ENCODE measurements around the gene SAMD8.

DNA sequence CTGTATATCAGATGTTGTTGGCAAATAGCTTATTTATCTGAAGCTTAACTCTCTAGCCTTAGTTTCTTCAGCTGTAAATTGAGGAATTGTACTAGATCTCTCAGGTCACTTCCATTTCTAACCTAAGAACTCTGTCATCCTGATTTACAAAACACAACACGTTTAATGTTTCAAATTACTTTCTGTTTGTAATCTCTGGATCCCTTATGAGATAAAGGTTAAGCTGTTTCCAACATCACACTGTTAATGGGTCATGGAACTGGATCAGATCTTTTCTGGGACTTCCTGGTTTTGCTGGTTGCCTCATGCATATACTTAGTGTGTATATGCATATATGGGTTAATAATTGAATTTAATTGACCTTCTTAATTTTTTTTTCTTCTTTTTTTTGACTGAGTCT lies 9.9 kb downstream of the SAMD8 start:
- no peak for TF ChIP-seq POLR2AphosphoS5 (IDR thresholded peaks at IDR 0.05; ENCODE audit: low read depth, low read length)
- TF ChIP-seq, protein P1, sequence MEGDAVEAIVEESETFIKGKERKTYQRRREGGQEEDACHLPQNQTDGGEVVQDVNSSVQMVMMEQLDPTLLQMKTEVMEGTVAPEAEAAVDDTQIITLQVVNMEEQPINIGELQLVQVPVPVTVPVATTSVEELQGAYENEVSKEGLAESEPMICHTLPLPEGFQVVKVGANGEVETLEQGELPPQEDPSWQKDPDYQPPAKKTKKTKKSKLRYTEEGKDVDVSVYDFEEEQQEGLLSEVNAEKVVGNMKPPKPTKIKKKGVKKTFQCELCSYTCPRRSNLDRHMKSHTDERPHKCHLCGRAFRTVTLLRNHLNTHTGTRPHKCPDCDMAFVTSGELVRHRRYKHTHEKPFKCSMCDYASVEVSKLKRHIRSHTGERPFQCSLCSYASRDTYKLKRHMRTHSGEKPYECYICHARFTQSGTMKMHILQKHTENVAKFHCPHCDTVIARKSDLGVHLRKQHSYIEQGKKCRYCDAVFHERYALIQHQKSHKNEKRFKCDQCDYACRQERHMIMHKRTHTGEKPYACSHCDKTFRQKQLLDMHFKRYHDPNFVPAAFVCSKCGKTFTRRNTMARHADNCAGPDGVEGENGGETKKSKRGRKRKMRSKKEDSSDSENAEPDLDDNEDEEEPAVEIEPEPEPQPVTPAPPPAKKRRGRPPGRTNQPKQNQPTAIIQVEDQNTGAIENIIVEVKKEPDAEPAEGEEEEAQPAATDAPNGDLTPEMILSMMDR (IDR thresholded peaks at IDR 0.05), result no peak

Measured in Panc1 (cell line).